H7 (cell line): ENCODE data around the gene DPYD. TPM values are rescaled to one million over a fixed set of nuclear protein-coding genes. Genes with fewer than 3 reads are reported as not detected.

Experiments
- DNase-seq: peaks from one replicate; pipeline ENCODE4 v3.0.0; 2012
- H3K27me3 ChIP-seq: 2 replicates; pipeline ENCODE4 v1.6.0; 2011; ENCODE audit warnings: mild to moderate bottlenecking, low read length; ENCODE audit not compliant: control insufficient read depth, insufficient read depth
- H3K36me3 ChIP-seq: replicated peaks from 2 replicates; pipeline ENCODE4 v1.5.1; 2011; ENCODE audit warnings: low read length; ENCODE audit not compliant: control insufficient read depth, insufficient read depth
- H3K4me3 ChIP-seq: 2 replicates; pipeline ENCODE4 v1.5.1; 2011; ENCODE audit warnings: low read depth, mild to moderate bottlenecking, control low read depth, low read length, moderate library complexity; ENCODE audit not compliant: insufficient read depth
- total RNA-seq: library from RNA; depleted of rRNA; stranded (reverse); fragments of >200 nt; shearing (Covaris generic); gene quantifications from 2 replicates; pipeline ENCODE4 v1.2.3, GENCODE V29; 2014

Gene DPYD
- total RNA-seq, 1 experiment from 2014 or later: 0.59 TPM

DNA sequence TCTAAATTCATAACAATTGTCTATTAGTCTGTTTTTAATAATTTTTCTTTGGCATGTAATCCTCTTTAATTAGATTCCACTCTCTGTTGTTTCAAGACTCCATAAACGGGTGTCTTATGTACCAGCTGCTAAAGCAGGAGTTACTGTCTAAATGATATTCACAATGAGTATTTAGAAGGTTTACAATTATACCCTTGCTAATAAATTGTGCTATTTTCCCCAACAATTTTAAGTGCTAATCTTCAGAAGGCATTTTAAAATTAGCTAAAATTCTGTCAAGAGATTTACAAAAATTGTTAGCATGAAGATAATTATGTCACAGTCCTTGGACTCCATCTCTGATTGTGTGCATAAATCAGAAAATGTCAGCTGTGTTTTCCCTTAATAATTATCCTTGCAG lies 83.7 kb downstream of the DPYD start:
- H3K36me3 ChIP-seq: no peaks in the 10 kb centered on the region
- DNase-seq: no peak
- no peaks in the 10 kb centered on the region for H3K27me3 ChIP-seq
- no peak overlapping the region for H3K4me3 ChIP-seq

DNA sequence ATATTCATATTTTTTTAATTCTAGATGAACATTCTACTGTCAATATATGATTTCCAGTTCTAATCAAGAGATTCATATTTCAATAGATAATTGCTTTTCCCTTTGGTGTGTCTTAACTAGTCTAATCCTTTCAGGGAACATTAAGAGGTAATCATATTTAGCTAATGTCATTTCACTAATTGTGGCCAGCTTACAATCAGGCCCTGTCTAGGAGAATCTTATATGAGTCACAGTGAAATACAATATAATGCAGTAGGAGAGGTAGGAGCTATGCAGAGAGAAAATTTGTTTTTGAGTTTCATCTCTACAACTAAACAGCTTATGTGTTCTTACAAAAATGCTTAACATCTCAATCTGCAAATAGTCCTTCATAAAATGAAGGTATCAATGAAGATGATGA lies 85.9 kb downstream of the DPYD start:
- DNase-seq: no peak
- Histone ChIP-seq H3K27me3 (no peaks in the 10 kb centered on the region), H3K36me3 (no peaks in the 10 kb centered on the region), H3K4me3 (no peak overlapping the region)

DNA sequence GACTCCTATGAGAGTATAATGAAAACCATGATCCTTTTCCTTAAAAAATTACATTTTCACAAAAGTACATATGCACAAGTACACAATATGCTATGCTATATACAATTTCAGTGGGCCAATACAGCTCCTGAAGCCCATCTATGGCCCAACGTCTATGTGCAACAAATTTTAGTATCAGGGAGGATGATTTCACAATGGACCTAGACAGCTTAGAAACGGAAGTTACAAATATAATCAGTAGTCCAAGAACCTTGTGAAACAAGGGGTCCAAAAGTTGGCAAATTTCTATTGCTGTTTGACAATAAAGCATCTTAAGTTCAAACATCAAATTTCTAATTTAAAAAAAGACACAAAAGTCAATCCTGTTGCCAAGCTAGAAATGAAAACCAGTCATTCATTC lies 87.0 kb downstream of the DPYD start:
- DNase-seq: no peak
- Histone ChIP-seq H3K4me3 (no peak overlapping the region), H3K36me3 (no peaks in the 10 kb centered on the region), H3K27me3 (no peaks in the 10 kb centered on the region)

DNA sequence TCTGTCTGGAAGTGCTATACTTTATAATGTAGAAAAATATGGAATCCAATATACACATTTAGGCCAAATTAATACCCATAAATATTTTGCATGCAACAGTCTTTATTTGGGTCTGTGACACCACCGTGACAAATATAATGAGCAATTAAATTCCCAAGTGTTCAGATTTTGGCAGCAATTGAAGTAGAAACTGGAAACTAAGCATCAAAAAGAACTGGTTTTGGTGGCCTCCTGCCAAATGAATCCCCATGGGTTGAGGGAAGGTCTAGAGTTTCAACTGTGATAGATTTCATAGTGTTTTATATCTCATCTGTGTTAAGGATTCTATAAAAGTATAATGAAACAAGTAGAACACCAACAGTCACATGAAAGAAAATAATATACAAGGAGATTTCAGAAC lies 88.4 kb downstream of the DPYD start:
- Histone ChIP-seq H3K36me3 (no peaks in the 10 kb centered on the region), H3K4me3 (no peak overlapping the region), H3K27me3 (no peaks in the 10 kb centered on the region)
- no peak for DNase-seq

DNA sequence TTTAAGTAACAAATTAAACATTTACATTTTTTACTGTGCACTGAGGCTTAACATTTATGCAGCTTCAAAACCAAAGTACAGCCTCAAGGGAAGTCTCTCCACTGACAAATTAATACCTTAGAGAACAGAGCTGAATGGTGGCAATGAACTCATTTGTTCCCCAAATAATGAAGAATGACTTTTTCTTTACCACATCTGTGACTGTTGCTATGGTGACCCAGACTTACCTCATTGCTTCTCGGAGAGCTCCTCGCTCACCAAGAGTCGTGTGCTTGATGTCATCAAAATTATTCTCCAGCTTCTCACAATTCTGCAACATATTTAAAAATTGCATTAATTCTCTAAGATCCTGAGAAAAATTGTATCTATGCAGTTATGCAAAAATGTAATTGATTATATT lies 92.9 kb downstream of the DPYD start:
- Histone ChIP-seq H3K36me3 (no peaks in the 10 kb centered on the region), H3K4me3 (no peak overlapping the region), H3K27me3 (no peaks in the 10 kb centered on the region)
- DNase-seq: no peak

DNA sequence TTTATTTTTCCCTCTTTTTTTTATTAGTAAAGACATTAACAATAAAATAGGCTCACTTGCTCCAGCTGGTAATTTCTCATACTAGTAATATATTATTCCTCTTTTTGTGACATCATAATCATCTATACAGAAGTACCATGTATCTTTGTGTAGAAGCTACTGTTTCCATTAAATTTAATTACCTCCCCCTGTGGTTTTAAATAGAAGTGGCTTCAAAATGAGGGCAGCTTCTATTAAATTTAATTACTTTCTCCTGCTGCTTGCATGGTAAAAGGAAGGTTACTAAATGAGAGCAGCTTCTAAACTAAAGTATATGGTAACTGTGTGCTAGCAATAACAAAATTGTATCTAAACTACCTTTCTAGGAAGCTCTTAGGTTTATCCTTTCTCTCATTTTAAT lies 94.0 kb downstream of the DPYD start:
- H3K4me3 ChIP-seq: no peak overlapping the region
- H3K36me3 ChIP-seq: no peaks in the 10 kb centered on the region
- H3K27me3 ChIP-seq: no peaks in the 10 kb centered on the region
- DNase-seq: no peak

DNA sequence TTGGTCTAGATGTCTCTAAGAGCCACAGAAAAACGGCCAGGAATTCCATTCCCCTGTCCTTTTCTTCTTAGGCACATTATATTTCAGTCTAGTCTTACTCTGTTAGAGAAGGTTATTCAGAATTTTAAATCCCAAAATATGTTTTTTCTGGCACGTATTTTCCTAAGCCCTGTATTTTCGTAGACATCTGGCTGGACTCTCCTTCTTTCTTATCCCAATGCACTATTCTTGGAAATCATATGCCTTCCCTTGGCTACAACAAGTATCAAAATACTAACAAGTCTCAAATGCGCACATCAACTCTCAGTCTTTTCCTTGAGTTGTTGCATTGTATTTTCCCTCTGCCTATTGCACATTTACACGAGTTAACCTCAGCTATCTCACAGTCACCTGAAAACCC lies 96.2 kb downstream of the DPYD start:
- H3K4me3 ChIP-seq: no peak overlapping the region
- no peaks in the 10 kb centered on the region for H3K36me3 ChIP-seq
- DNase-seq: no peak
- no peaks in the 10 kb centered on the region for H3K27me3 ChIP-seq

DNA sequence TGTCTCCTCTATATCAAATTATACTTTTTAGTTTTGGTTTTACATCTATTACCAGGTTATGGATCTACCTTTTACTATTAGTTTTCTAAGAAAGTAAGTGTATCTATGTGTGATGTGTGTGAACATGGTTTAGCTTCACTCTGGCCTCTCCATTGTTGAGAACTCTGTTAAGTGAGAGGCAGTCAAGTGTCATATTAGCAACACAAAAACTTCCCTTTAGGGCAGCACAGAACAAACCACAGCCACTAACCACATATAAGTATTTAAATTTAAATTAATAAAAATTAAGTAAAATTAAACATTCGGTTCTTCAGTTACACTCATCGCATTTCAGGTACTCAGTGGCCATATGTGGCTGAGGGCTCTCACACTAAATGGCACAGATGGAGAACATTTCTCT lies 96.6 kb downstream of the DPYD start:
- Histone ChIP-seq H3K4me3 (no peak overlapping the region), H3K36me3 (no peaks in the 10 kb centered on the region), H3K27me3 (no peaks in the 10 kb centered on the region)
- DNase-seq: no peak

DNA sequence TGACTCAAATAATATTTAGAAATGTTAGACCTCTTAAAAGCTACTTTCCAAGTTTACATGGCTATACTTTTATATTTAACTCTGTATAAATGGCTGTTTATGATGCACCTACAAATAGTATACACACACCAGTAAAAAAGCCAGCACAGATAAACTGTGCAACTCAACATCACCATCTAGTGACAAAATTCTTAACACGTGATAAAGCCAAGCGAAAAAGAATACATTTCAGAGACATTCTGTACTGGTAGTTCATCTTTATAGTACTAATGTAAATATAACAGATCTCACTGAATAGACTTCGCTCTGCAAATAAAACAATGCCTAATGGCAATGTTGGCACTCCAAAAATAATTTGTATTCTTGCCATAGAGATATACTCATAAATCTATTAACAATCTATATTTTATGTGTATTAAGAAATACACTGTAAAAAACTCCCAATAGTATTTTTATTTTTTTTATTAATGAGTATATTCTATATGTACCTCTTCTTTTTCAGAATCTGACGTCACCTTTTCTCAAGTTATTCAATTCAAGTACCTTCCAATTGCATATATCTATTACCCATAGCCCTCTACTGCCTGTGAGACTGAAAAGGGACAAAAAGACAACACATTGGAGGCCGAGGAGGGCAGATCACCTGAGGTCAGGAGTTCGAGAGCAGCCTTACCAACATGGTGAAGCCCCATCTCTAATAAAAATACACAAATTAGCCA lies 100.2 kb downstream of the DPYD start:
- no peak for DNase-seq
- no peak overlapping the region for H3K4me3 ChIP-seq

DNA sequence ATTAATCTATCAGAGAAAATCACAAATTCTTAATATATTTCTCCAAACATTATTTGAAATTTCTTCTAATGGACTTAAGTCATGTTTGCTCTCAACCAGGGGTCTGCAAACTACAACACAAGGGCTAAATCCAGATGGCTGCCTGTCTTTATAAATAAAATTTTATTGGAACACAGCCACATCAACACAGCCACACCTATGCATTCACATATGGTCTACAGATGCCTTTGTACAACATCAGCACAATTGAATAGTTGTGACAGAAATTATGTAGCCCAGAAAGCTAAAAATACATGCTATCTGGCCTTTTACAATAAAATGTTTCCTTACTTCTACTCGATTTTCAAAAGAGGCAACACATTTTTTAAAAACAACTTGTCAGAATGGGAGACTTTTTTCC lies 103.9 kb downstream of the DPYD start:
- Histone ChIP-seq H3K36me3 (no peaks in the 10 kb centered on the region), H3K4me3 (no peak overlapping the region), H3K27me3 (no peaks in the 10 kb centered on the region)
- DNase-seq: no peak

More for the DNA sequence above, 100.2 kb downstream of the DPYD start:
- no peaks in the 10 kb centered on the region for H3K36me3 ChIP-seq
- H3K27me3 ChIP-seq: no peaks in the 10 kb centered on the region

DNA sequence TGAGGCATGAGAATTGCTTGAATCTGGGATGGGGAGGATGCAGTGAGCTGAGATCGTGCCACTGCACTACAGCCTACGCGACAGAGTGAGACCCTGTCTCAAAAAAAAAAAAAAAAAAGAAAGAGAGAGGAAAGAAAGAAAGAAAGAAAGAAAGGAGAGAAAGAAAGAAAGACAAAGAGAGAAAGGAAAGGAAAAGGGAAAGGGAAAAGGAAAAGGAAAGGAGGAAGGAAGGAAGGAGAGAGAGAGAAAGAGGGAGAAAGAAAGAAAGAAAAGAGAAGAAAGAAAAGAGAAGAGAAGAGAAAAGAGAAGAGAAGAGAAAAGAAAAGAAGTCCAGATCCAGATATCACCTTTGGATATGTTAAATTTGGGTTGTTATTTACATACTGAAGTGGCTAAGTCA lies 106.0 kb downstream of the DPYD start:
- Histone ChIP-seq H3K27me3 (no peaks in the 10 kb centered on the region), H3K36me3 (no peaks in the 10 kb centered on the region), H3K4me3 (no peak overlapping the region)
- DNase-seq: no peak

DNA sequence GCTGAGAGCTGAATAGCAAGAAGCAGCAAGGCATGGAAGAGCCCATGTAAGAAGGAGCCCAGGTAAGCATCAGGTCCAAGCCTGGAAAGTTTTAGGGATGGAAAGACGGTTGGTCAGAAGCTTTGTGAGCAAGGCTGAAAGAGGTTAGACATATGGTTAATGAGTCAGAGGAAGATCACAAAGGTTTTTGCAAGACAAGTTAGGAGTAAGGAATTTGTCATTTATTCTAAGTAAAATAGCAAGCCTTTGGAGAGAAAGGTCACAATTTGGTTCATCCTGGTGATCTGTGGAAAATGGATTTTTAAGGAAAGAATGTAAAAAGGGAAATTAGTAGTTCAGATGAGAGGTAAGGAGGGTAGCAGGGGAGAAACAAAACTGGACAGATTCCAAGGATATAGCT lies 106.7 kb downstream of the DPYD start:
- no peak for DNase-seq
- H3K27me3 ChIP-seq: no peaks in the 10 kb centered on the region
- H3K4me3 ChIP-seq: no peak overlapping the region
- H3K36me3 ChIP-seq: no peaks in the 10 kb centered on the region

DNA sequence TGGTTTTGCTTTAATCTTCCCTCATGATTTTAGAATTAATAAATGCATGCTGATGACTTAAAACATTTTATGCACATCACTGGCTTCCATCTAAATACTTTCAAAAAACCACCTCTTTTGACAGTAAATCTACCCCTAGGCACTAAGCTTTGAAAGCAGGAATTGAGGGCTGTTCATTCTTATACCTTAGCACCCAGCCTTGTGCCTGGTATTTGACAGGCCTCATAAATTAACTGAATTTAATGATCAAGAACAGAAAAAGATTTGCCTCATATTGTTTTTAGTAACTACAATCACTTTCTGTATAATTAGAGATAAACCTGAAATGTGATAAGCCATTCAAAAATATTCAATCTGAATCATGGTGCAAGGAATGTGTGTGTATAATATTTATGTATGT lies 108.8 kb downstream of the DPYD start:
- Histone ChIP-seq H3K36me3 (no peaks in the 10 kb centered on the region), H3K4me3 (no peak overlapping the region), H3K27me3 (no peaks in the 10 kb centered on the region)
- no peak for DNase-seq

DNA sequence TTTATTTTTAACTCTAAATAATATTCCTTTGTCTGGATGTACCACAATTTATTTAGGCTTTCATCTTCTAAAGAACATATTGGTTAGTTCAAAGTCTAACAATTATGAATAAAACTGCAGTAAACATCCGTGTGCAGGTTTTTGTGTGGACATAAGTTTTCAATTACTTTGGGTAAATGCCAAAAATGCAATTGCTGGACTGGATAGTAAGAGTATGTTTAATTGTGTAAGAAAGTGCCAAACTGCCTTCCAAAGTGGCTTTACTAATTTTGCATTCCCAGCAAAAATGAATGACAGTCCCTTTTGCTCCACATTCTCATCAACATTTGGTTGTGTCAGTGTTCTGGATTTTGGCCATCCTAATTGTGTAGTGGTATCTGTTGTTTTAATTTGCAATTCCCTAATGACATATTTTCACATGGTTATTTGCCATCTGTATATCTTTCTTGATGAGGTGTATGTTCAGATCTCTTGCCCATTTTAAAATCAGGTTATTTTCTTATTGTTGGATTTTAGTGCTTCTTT lies 113.8 kb downstream of the DPYD start:
- Histone ChIP-seq H3K36me3 (no peaks in the 10 kb centered on the region), H3K4me3 (no peak overlapping the region), H3K27me3 (no peaks in the 10 kb centered on the region)
- DNase-seq: no peak

DNA sequence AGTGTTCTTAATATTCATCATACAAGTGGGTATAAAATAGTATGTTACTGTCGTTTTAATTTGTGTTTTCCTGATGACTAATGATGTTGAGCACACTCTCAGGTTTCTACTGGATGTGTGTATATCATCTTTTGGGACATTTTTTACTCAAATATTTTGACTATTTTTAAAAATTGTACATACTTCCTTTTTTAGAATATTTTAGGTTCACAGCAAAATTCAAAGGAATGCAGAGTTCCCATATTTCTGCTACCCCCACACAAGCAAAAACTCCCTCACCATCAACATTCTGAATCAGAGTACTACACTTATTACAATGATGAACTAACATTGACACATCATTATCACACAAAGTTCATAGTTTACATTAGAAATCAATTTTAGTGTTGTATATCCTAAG lies 114.5 kb downstream of the DPYD start:
- DNase-seq: no peak
- no peaks in the 10 kb centered on the region for H3K27me3 ChIP-seq
- H3K36me3 ChIP-seq: no peaks in the 10 kb centered on the region
- H3K4me3 ChIP-seq: no peak overlapping the region

DNA sequence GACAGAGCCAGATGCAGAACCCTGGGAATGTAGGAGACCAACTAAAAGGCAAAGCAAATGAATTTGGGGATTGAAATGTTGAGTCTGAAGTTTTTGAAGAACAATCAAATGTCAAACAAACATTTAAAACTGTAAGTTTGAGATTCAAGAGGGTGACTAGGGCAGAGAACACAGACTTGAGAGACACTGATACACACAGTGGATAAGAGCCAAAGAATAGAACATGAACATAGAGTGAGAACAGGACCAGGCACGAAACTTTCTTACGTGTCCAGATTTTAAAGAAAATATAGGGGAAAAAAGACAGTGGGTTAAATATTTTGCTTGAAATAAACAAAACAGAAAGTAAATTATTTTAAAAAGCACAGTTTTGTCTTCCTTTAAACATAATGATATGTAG lies 115.7 kb downstream of the DPYD start:
- Histone ChIP-seq H3K27me3 (no peaks in the 10 kb centered on the region), H3K4me3 (no peak overlapping the region), H3K36me3 (no peaks in the 10 kb centered on the region)
- DNase-seq: no peak
